Measurements from ENCODE around the gene WDR64. TPM values are rescaled to one million over a fixed set of nuclear protein-coding genes. Genes with fewer than 3 reads are reported as not detected.

WDR64 gene
- total and polyA plus RNA-seq, 2 of the 13 experiments (the other 11 are each of a cell fraction or from before 2014, with no cell fraction given) = not detected

DNA sequence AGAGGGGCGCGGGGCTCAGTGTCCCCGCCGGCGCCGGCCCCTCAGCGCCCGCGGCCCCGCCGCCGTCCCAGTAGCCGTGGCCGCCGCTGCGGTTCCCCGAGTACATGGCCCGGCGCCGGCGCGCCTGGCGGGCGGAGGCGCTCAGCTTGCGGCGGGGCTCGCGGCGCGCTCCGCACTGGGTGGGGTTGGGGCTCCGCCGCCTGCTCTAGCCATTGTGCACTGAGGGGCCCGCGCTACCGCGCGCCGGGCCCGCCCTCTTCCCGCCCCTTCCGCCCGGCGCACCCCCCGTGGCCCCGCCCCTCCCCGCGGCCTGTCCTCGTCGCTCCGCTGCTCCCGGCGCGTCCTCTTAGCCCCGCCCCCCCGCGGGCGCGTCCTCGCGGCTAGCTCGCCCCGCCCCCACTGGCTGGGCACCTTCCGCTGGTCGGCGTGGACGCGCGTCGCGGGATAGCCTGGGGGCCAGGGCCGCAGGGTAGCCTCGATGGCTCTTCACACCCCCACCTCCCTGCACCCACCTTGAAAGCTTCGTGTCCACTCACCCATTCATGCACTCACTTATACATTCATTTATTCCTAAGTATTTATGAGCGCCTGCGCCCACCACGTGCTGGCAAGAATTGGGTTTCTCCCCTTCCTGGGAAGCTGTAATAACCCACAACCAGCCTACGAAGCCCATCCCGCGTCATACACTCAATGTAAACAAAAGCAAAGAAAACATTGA lies 11.8 kb upstream of the WDR64 start, which contains the start of the genes CHML and OPN3 (continued):
- TF ChIP-seq ZBTB10 (CRISPR knock-in tag; IDR thresholded peaks at IDR 0.05; ENCODE audit: borderline replicate concordance) (peak; percentile 37; the same call in 1 of the 2 replicates), MIER3 (CRISPR knock-in tag; IDR thresholded peaks at IDR 0.05; ENCODE audit: borderline replicate concordance) (no peak), ZFP1 (CRISPR knock-in tag; IDR thresholded peaks at IDR 0.05) (no peak), ZNF207 (IDR thresholded peaks at IDR 0.05; ENCODE audit: borderline replicate concordance) (no peak), ZNF317 (CRISPR knock-in tag; IDR thresholded peaks at IDR 0.05) (no peak), RNF219 (CRISPR knock-in tag; IDR thresholded peaks at IDR 0.05) (no peak), MTA1 (CRISPR knock-in tag; IDR thresholded peaks at IDR 0.05; ENCODE audit: borderline replicate concordance) (no peak), JUND (CRISPR knock-in tag; IDR thresholded peaks at IDR 0.05) (no peak), ZNF331 (CRISPR knock-in tag; IDR thresholded peaks at IDR 0.05) (peak; percentile 70), JDP2 (CRISPR knock-in tag; IDR thresholded peaks at IDR 0.05; ENCODE audit: borderline replicate concordance) (no peak), ZKSCAN8 (CRISPR knock-in tag; IDR thresholded peaks at IDR 0.05; ENCODE audit: borderline replicate concordance) (no peak), ZC3H4 (CRISPR knock-in tag; IDR thresholded peaks at IDR 0.05; ENCODE audit: borderline replicate concordance) (no peak; the same call in 1 of the 2 replicates), ISL2 (CRISPR knock-in tag; IDR thresholded peaks at IDR 0.05) (peak; percentile 47; the same call in 1 of the 2 replicates), ATAD3A (CRISPR knock-in tag; IDR thresholded peaks at IDR 0.05) (no peak), SALL2 (CRISPR knock-in tag; IDR thresholded peaks at IDR 0.05) (peak; percentile 63; the same call in 1 of the 2 replicates)
- TF ChIP-seq, protein P1, sequence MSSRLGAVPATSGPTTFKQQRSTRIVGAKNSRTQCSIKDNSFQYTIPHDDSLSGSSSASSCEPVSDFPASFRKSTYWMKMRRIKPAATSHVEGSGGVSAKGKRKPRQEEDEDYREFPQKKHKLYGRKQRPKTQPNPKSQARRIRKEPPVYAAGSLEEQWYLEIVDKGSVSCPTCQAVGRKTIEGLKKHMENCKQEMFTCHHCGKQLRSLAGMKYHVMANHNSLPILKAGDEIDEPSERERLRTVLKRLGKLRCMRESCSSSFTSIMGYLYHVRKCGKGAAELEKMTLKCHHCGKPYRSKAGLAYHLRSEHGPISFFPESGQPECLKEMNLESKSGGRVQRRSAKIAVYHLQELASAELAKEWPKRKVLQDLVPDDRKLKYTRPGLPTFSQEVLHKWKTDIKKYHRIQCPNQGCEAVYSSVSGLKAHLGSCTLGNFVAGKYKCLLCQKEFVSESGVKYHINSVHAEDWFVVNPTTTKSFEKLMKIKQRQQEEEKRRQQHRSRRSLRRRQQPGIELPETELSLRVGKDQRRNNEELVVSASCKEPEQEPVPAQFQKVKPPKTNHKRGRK (CRISPR knock-in tag; IDR thresholded peaks at IDR 0.05) = no peak
- TF ChIP-seq, protein P2, sequence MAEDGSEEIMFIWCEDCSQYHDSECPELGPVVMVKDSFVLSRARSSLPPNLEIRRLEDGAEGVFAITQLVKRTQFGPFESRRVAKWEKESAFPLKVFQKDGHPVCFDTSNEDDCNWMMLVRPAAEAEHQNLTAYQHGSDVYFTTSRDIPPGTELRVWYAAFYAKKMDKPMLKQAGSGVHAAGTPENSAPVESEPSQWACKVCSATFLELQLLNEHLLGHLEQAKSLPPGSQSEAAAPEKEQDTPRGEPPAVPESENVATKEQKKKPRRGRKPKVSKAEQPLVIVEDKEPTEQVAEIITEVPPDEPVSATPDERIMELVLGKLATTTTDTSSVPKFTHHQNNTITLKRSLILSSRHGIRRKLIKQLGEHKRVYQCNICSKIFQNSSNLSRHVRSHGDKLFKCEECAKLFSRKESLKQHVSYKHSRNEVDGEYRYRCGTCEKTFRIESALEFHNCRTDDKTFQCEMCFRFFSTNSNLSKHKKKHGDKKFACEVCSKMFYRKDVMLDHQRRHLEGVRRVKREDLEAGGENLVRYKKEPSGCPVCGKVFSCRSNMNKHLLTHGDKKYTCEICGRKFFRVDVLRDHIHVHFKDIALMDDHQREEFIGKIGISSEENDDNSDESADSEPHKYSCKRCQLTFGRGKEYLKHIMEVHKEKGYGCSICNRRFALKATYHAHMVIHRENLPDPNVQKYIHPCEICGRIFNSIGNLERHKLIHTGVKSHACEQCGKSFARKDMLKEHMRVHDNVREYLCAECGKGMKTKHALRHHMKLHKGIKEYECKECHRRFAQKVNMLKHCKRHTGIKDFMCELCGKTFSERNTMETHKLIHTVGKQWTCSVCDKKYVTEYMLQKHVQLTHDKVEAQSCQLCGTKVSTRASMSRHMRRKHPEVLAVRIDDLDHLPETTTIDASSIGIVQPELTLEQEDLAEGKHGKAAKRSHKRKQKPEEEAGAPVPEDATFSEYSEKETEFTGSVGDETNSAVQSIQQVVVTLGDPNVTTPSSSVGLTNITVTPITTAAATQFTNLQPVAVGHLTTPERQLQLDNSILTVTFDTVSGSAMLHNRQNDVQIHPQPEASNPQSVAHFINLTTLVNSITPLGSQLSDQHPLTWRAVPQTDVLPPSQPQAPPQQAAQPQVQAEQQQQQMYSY (CRISPR knock-in tag; IDR thresholded peaks at IDR 0.05) = no peak
- TF ChIP-seq, protein P3, sequence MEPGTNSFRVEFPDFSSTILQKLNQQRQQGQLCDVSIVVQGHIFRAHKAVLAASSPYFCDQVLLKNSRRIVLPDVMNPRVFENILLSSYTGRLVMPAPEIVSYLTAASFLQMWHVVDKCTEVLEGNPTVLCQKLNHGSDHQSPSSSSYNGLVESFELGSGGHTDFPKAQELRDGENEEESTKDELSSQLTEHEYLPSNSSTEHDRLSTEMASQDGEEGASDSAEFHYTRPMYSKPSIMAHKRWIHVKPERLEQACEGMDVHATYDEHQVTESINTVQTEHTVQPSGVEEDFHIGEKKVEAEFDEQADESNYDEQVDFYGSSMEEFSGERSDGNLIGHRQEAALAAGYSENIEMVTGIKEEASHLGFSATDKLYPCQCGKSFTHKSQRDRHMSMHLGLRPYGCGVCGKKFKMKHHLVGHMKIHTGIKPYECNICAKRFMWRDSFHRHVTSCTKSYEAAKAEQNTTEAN (CRISPR knock-in tag; conservative IDR thresholded peaks at IDR 0.05) = no peak; the same call in 1 of the 2 replicates
